HG03280 (cell line): ENCODE data around the gene ANKRD55.
"Not testable (repeated sequence)": the region's sequence is repeated elsewhere in the genome, so short reads cannot be mapped to it uniquely, and the experiment has no call there.

Source experiments
- ATAC-seq: cut with Tn5 transposase; IDR thresholded peaks from one replicate; pipeline ENCODE4 v1.9.1; 2021; ENCODE audit warnings: mild to moderate bottlenecking, moderate library complexity; ENCODE audit not compliant: unreplicated experiment

ANKRD55 gene

DNA sequence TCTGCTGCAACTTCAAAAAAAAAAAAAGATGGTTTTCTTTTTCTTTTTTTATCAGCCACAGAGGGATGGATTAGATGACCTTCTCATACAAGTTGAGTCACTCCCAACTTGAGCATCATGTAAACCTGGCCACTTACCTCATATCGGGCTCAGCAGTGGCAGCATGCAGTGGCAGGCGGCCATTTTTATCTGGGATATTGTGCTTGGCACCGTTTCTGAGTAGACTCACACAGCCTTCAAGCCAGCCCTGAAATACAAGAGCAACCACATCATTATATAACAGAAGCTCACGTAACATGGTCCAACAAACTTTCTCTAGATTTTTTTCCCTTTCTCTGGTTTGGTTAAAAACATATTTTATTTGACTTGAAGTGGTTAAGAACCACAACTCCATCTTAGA lies 62.6 kb downstream of the ANKRD55 start:
- no peak for ATAC-seq

DNA sequence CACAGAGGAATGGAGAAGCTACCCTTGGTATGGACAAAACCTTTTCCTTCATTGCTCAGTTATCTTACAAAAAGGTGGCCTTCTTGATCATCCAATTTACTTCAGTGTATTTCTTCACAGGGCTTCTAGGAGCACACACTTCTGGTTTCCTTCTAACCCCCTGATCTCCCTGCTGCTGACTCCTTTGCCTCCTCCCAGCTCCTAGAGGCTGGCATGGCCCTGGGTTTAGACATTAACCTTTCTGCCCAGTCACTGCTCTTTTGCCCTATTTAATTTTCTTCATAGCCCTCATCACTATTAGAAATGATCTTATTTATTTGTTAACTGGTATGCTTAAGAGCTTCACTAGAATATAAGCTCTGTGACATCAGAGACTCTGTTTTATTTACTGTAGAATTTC lies 63.2 kb downstream of the ANKRD55 start:
- no peak for ATAC-seq

DNA sequence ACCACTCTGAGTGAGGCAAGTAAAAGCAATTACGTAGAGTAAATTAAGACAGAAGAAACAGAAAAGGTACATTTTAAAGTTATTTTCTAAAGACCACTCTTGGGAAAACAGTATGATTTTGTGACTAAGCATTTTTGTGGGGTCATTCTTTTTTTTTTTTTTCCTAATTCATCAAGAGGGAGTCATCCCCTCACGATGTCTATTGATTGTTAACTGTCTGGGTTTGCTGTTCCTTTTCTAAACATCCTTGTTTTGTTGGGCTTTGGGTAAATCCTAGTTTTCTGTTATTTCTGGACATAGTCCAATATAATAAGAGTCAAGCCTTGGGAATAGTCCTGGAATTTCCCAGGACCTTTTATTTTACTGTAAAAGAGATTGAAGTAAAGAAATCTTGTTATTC lies 63.8 kb downstream of the ANKRD55 start:
- no peak for ATAC-seq

DNA sequence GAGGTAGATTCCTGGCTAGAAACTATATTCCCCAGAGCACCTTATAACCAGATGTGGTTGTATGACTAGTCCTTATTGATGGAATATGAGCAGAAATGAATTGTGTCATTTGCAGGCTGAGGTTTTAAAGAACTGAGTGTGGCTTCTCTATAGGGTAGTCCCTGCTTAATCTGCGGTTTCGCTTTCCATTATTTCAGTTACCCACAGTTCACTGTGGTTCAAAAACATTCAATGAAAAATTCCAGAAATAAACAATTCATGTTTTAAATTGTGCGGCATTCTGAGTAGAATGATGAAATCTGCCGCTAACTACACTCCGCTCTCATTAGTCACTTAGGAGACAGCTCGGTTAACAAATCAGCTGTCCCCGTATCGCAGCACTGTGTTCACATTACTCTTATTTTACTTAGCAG lies 65.1 kb downstream of the ANKRD55 start:
- ATAC-seq = no peak

DNA sequence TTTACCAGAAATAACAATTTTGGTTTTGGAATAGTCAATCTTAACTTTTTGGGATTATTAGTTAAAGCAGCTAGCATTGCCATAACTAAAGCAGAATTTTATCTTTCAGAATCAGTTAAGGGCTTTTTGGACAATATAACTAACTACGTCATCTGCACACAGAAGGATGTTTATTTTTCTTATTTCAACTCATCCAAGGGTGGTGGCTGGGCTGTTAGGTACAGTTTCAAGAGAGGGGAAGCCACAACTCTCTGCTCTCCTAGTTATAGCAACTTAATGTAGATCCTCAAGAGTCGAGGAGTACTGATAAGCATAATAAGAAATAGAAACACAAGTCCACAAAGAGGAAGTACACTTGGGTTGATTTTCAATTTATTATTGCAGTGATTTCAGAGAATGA lies 65.6 kb downstream of the ANKRD55 start:
- ATAC-seq = no peak

DNA sequence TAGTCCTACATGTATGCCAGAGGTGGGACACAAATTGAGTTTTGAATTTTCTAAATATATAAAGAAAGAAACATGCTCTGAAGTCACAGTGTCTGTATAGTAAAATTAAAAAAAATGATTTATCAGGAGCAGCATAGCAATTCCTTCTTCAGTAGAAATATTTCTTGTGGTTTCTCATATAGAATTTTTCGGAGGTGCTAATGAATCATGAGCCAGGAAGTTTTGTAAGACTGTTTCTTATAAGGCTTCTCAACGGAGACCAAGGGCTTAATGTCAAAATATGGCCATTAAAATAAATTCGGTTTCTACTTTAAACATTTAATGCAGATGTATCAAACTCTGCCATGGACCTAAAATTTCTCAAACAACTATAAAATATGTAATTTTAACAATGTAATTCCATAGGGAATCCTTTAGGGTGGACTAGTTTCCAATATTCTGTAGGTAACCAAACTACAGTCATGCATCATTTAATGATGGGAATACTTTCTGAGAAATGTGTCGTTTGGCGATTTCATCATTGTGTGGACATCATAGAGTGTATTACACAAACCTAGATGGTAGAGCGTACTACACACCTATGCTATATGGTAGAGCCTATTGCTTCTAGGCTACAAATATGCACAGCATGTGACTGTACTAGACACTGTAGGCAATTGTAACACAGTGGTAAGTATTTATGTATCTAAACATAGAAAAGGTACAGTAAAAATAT lies 66.3 kb downstream of the ANKRD55 start:
- no peak for ATAC-seq

DNA sequence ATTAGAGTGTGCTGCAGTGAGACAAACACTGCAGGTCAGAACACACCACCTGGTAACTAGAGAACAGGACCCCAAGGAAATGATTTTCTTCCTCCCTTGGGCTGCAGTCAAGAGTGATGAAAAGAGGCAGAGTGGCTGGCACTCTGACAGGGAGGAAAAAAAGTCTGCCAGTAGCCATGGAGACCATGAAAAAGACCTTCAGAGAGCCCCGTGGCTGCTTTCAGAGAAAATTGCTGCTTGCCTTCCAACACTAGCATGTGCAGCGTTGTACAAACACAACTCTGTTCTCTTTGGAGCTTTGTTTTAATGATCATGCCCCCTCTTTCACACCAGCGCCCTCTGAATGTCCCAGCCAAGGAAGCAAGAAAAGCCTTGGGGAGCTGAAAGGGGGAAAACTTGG lies 68.8 kb downstream of the ANKRD55 start:
- ATAC-seq = no peak

DNA sequence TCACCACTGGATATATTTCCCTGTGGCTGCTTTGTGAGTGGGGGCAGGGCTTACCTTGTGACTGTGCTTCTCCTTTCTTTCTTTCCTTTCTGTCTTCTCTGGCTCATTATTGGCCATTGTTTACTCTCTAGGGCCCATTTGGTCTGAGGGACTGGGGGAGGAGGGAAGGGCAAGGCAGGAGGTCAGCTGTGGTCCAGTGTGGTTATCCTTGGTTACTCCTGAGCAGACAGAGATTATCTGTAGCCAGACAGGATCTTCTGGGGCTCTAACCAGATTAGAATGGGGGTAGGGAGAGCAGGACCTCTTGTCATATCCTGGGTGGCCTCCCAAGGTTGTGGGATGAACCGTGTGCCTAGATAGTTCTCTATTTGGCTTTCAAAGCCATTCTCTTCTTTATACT lies 71.2 kb downstream of the ANKRD55 start:
- ATAC-seq = no peak

DNA sequence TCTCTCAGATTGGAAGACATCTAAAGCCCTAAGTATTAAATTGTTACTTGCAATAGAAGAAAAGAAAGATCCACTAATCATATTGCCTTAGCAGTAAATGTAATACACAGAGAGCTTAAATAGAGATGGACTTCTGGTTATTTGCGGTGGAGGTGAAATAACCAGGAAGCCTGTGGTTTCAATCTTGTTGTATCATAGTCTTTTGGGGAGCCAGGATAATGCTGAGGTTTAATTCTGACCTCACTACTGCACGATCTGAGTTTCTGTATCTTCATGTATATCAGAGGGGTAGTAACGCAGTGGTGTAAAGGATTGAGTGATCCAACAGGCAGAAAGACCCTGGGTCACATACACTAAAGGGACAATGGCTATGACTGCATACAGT lies 71.7 kb downstream of the ANKRD55 start:
- no peak for ATAC-seq

DNA sequence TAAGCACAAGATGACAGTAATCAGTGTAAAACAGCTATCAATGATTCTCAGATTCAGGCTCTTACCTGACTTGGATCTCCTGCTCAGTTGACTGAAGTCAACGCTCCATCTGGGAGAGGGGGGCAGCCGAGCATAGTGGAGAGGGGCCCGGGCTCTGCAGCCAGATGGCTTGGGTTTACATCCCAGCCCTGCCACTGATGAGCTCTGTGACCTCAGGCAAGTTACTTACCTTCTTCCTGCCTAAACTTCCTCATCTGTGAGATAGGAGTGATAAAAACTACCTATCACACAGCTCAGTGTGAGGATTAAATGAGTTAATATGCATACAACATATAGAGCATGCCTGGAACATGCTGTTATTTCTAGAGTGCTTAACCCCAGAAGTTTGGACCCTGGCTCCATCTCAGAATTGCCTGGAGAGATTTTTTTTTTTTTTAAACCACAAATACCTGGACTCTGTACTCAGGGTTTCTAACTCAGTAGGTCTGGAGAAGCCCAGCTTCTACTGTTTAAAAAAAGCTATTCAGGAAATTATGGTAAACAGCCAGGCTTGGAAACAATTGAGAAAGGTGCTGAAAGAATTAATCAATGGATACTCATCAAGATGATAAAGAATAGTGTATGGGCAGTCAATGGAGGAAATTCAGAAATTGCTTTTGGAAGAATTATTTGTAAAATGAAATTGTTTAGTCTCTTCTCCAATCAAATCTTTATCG lies 72.2 kb downstream of the ANKRD55 start:
- ATAC-seq = no peak

DNA sequence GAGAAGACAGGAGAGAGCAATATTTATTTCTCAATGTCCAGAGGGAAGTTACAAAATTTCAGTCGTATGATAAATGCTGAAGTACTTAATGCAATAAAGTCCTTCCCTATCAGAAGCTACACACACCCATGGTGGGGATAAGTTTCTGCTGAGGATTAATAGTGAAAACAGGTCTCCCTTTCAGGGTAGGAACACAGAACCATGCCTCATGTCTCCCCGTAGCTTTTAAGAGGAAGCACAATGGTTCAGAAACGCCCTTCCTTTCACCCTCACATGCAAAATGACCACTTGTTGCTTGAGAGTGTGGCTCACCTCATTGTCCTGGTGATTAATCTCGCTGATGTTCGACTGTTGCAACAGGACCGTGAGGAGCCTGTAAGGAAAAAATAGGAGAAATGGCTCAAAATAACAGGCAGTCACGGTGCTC lies 73.6 kb downstream of the ANKRD55 start:
- no peak for ATAC-seq

DNA sequence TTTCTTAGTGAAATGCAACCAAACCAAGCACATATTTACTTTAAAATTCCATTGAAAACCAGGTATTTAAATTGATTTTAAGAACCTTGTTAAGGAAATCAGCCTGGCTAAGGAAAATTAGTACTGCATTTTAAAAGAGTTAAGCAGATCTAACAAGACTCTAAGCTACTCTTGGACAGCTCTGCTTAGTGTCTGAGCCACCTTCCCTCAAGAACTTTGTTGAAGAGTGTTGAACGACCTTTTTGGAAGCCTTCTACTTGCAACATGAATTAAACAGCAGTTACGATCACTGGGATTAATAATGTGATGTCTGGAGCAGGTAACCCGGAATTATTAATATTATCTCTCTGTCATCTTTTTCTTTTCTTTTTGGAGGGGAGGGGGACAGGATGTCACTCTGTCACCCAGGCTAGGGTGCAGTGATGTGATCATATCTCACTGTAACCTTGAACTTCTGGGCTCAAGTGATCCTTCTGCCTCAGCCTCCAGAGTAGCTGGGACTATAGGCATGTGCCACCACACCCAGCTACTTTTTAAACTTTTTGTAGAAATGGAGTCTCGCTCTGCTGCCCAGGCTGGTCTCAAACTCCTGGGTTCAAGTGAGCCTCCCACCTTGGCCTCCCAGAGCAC lies 74.7 kb downstream of the ANKRD55 start:
- ATAC-seq = no peak

DNA sequence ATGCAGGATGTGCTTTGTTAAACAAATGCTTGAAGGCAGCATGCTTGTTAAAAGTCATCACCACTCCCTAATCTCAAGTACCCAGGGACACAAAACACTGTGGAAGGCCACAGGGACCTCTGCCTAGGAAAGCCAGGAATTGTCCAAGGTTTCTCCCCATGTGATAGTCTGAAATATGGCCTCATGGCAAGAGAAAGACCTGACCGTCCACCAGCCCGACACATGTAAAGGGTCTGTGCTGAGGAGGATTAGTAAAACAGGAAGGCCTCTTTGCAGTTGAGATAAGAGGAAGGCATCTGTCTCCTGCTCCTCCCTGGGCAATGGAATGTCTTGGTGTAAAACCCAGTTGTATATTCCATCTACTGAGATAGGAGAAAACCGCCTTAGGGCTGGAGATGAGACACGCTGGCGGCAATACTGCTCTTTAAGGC lies 75.9 kb downstream of the ANKRD55 start:
- not testable (repeated sequence) for ATAC-seq

DNA sequence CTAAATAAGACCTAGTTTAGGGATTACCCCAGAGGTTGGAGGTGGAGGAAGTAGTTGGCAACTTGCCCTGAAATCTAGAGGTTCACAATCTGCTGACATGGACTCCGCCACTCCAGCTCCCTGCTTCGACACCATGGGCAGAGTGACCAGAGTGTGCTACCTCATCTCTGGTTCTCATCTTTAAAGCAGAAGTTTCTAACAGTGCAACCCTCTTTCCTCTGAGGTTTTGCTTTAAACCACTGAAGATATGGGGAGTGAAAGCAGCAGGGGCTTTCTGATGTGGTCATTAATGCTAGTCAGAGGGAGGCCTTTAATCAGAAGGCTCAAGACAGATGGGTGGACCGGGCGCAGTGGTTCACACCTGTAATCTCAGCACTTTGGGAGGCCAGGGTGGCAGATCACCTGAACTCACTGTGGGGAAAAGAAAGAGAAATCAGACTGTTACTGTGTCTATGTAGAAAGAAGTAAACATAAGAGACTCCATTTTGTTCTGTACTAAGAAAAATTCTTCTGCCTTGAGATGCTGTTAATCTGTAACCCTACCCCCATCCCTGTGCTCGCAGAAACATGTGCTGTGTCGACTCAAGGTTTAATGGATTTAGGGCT lies 76.4 kb downstream of the ANKRD55 start:
- ATAC-seq = peak; percentile 62

DNA sequence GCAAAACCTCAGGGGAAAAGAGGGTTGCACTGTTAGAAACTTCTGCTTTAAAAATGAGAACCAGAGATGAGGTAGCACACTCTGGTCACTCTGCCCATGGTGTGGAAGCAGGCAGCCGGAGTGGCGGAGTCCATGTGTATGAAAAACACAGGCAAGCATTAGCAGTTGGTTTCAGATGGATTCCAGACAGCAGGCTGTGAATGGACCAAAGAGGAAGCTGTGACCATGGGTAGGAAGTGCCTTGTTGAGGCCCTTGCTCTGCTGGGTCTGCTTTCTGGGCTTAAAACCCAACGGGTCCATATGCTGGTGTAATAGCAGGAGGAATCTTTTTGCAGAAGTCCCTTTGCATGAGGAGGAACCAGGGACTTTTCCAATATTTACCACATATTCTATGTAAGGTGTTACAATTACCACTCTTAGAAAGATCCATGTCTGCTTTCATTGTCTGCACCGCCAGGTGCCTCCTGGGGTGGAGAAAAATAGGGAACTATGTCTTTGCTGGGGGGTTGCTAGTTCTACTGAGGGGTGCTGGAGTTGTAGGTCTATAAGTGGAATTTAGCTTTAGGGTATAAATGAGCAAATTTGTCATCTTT lies 77.0 kb downstream of the ANKRD55 start:
- no peak for ATAC-seq

DNA sequence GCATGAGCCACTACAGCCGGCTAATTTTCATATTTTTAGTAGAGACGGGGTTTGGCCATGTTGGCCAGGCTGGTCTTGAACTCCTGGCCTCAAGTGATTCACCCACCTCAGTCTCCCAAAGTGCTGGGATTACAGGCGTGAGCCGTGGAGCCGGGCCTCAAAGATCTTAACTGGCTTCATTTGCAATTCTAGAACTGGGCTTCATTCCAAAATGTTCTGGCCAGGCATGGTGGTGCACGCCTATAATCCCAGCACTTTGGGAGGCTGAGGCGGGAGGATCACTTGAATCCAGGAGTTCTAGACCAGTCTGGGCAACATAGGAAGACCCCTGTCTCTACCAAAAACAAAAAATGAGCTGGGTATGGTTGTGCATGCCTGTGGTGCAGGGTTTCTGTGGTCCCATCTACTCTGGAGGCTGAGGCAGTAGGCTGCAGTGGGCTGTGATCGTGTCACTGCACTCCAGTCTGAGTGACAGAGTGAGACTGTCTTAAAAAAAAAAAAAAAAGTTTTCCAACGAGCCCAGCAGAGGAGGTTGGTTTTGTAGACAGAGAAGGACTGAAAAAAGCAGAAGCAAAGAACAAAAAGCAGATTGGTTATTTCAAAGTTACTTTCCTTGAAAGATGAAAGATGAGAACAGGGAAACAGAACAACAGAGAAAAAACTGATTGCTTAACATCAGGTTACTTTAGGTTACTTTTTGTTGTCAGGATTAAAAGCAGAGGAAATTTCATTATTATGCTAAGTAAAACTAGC lies 78.2 kb downstream of the ANKRD55 start:
- ATAC-seq = no peak

DNA sequence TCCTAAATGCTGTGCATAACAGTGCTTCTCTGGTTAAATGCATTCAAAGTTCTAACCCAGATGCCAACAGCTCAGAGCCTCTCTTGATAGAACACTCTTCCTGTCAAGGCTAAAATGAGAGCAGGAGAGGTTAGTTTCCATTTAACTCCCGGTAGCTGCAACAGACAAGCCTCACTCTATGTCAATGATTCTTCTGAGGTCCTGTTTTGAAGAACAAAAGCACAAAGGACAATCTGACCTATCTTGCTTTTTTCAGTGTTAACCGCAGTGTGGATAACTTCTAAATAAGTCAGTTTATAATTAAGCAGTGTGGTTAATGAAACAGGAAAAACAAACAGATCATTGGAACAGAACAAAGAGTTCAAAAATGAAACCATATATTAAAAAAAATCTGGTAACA lies 80.7 kb downstream of the ANKRD55 start:
- no peak for ATAC-seq

DNA sequence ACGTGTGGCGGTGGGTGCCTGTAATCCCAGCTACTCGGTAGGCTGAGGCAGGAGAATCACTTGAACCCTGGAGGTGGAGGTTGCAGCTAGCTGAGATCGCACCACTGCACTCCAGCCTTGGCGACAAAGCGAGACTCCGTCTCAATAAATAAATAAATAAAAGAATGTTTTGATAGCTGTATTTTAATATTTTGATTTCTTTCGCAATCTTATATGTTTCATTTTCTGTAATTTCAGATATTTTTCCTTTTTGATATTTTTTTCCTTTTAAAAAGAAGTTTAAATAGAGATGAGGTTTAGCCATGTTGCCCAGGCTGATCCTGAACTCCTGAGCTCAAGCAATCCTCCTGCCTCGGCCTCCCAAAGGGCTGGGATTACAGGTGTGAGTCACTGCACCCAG lies 82.4 kb downstream of the ANKRD55 start:
- ATAC-seq = not testable (repeated sequence)

DNA sequence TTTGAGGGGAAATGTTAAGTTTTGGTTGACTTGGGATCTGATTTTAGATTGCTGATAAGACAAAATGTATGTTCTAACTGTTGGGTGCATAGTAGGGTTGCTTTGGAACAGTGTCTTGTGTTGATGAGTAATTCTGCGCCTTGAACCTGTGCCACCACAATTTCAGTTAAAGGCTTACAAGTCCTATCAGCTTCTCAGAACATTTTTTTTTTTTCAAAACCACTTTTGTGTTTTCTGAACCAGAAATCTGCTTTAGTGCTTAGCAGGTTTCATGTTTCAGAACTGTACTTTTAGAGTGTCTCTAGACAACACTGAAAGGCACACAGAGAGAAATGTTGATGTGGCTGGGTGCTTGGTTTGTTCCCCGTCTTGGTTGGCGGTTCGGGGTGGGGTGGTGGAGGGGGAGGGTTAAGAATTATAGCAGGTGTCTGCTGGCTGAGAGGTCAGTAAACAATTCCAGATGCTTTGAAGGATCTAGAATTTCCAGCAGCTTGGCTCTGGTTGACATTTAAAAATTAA lies 84.6 kb downstream of the ANKRD55 start:
- ATAC-seq = peak; percentile 89

DNA sequence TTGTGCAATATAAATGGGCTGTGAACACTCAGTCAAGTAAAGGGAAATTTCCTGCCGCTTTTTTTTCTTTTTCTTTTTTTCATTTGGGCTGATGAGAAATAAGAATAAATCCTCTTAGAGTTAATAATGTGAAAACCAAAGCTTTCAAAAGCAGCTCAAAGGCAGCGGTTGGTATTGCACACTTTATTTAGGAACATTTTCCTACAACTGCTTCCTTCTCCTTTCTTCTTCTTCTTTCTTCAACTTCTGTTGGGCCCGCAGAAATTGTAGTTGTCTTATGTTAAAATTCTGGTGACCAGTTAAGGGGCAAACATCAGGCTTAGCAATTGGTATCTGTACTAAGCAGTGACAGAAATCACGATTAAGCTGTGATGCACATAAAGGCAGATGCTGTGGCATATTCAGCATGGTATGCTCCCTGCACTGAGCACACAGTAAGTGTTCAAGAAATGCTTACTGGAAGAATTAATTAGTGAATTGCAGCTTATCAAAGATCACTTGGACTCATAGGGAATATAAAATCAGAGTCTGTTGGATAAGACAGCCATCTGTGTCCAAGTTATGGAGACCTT lies 85.4 kb downstream of the ANKRD55 start:
- ATAC-seq = no peak
